A549 (cell line): ENCODE measurements around the gene ASB16. TPM values are rescaled to one million over a fixed set of nuclear protein-coding genes. Genes with fewer than 3 reads are reported as not detected.
A peak's percentile ranks its signal among the peaks of the same experiment; 100 is the strongest.

Experiments used
- ATAC-seq, 2 experiments: fragments of 200-7000 bp in 1 of 2; fragments of >200 bp in 1 of 2; cut with Nextera tagmentation in 1 of 2; cut with Tn5 transposase in 1 of 2; 3 replicates each; pipeline versions ENCODE4 v1.8.0 to v1.9.1; 2018 to 2020; ENCODE audit warnings: mild to moderate bottlenecking in 1 of 2, moderate library complexity in 1 of 2
- CTCF ChIA-PET: fragments of 300-600 bp; sonication (Branson Sonifier 250); formaldehyde crosslinking; extraction: SDS; loops from one replicate; lab custom pipeline; 2021; ENCODE audit warnings: antibody characterized with exemption, inconsistent platforms; lab: Yijun Ruan, JAX
- POLR2A ChIA-PET: fragments of 350-600 bp; formaldehyde crosslinking; extraction: SDS; loops from one replicate; lab custom pipeline; 2021; ENCODE audit warnings: antibody characterized with exemption, inconsistent platforms; lab: Yijun Ruan, JAX
- DNase-seq, 2 experiments: peaks; one replicate each; pipeline versions ENCODE4 v3.0.0 to v3.0.0-alpha.2; 2011 to 2016; ENCODE audit warnings: low read depth in 1 of 2, low spot score in 1 of 2
- FAIRE-seq: peaks from 2 replicates; lab custom pipeline; 2011; peaks lifted over from hg19 to GRCh38; lab: Jason Lieb, UNC
- H3K27ac ChIP-seq, 2 experiments: fragments of >200 bp; sonication (Bioruptor Twin); formaldehyde crosslinking; 3 replicates each; pipeline ENCODE4 v1.5.1; 2016 to 2017
- H3K4me1 ChIP-seq: fragments of >200 bp; sonication (Bioruptor Twin); formaldehyde crosslinking; 3 replicates; pipeline ENCODE4 v1.6.1; 2016
- H3K4me2 ChIP-seq: fragments of >200 bp; sonication (Bioruptor Twin); formaldehyde crosslinking; 3 replicates; pipeline ENCODE4 v1.6.1; 2016
- H3K4me3 ChIP-seq: fragments of >200 bp; sonication (Bioruptor Twin); formaldehyde crosslinking; 3 replicates; pipeline ENCODE4 v1.5.1; 2016
- H3K9me3 ChIP-seq: fragments of >200 bp; sonication (Bioruptor Twin); formaldehyde crosslinking; 3 replicates; pipeline ENCODE4 v1.6.1; 2016
- BHLHE40 ChIP-seq: IDR thresholded peaks from 2 replicates; pipeline ENCODE4 v1.6.1; 2012; ENCODE audit warnings: low read depth, low read length, inconsistent platforms
- CBX2 ChIP-seq: fragments of 200-600 bp; sonication (generic); IDR thresholded peaks from 2 replicates; pipeline ENCODE4 v1.6.1; 2016; ENCODE audit warnings: low read depth, mild to moderate bottlenecking, borderline replicate concordance
- CBX8 ChIP-seq: fragments of 200-600 bp; sonication (generic); IDR thresholded peaks from 2 replicates; pipeline ENCODE4 v1.6.1; 2016
- EHF ChIP-seq: fragments of 250-450 bp; sonication (Bioruptor Pico); IDR thresholded peaks from 2 replicates; pipeline ENCODE4 v1.5.0; 2020; ENCODE audit warnings: mild to moderate bottlenecking
- EHMT2 ChIP-seq: fragments of 200-600 bp; sonication (generic); IDR thresholded peaks from 2 replicates; pipeline ENCODE4 v1.6.1; 2016; ENCODE audit warnings: antibody characterized with exemption, low read depth, mild to moderate bottlenecking, moderate library complexity
- FOSB ChIP-seq: fragments of 250-450 bp; sonication (Bioruptor Pico); IDR thresholded peaks from 2 replicates; pipeline ENCODE4 v1.5.0; 2020; ENCODE audit warnings: mild to moderate bottlenecking, moderate library complexity
- GATA3 ChIP-seq: IDR thresholded peaks from 2 replicates; pipeline ENCODE4 v1.6.1; 2012; ENCODE audit warnings: borderline replicate concordance
- HDAC2 ChIP-seq: fragments of 200-600 bp; sonication (generic); IDR thresholded peaks from 2 replicates; pipeline ENCODE4 v1.6.1; 2016
- HES2 ChIP-seq: fragments of >200 bp; sonication (Bioruptor Twin); formaldehyde crosslinking; IDR thresholded peaks from 2 replicates; pipeline ENCODE4 v1.6.1; 2016
- HEYL ChIP-seq: fragments of 250-450 bp; sonication (Bioruptor Pico); IDR thresholded peaks from 2 replicates; pipeline ENCODE4 v1.8.0; 2021; ENCODE audit warnings: mild to moderate bottlenecking, moderate library complexity
- HOXB5 ChIP-seq: fragments of 250-450 bp; sonication (Bioruptor Pico); IDR thresholded peaks from 2 replicates; pipeline ENCODE4 v1.5.0; 2020; ENCODE audit warnings: mild to moderate bottlenecking, moderate library complexity
- JUN ChIP-seq, 2 experiments: fragments of >200 bp; sonication (Bioruptor Twin); formaldehyde crosslinking; IDR thresholded peaks; 2 replicates in 1 of 2; 3 replicates in 1 of 2; pipeline ENCODE4 v1.6.1; 2016 to 2017
- KDM1A ChIP-seq: fragments of 200-600 bp; sonication (generic); IDR thresholded peaks from 2 replicates; pipeline ENCODE4 v1.6.1; 2016; ENCODE audit warnings: low read depth, mild to moderate bottlenecking
- KDM5A ChIP-seq: fragments of 200-600 bp; sonication (generic); IDR thresholded peaks from 2 replicates; pipeline ENCODE4 v1.6.1; 2016; ENCODE audit warnings: antibody characterized with exemption, mild to moderate bottlenecking
- MYC ChIP-seq: IDR thresholded peaks from 2 replicates; pipeline ENCODE4 v1.6.1; 2012; ENCODE audit warnings: mild to moderate bottlenecking, inconsistent platforms, low read length, improper control_type of control experiment, borderline replicate concordance
- POLR2A ChIP-seq: IDR thresholded peaks from 2 replicates; pipeline ENCODE4 v1.6.1; 2012; ENCODE audit warnings: mild to moderate bottlenecking, low read length
- RCOR1 ChIP-seq: fragments of 150-350 bp; IDR thresholded peaks from 2 replicates; pipeline ENCODE4 v1.6.1; 2014; ENCODE audit warnings: antibody characterized with exemption, low read length, low read depth
- RFX5 ChIP-seq: fragments of 450-650 bp; IDR thresholded peaks from 2 replicates; pipeline ENCODE4 v1.7.1; 2014; ENCODE audit warnings: antibody characterized with exemption, mild to moderate bottlenecking, moderate library complexity
- RNF2 ChIP-seq: fragments of 200-600 bp; sonication (generic); IDR thresholded peaks from 2 replicates; pipeline ENCODE4 v1.6.1; 2016; ENCODE audit warnings: low read depth, mild to moderate bottlenecking, antibody characterized with exemption, moderate library complexity, borderline replicate concordance
- USF2 ChIP-seq: fragments of 450-650 bp; IDR thresholded peaks from 2 replicates; pipeline ENCODE4 v1.6.1; 2014; ENCODE audit warnings: antibody characterized with exemption
- ZC3H11A ChIP-seq: fragments of 450-650 bp; IDR thresholded peaks from 2 replicates; pipeline ENCODE4 v1.6.1; 2014; ENCODE audit warnings: antibody characterized with exemption, mild to moderate bottlenecking
- WGBS: methylation state at CpG from one replicate; pipeline ENCODE4 v1.1.6; 2017; ENCODE audit errors: missing lambda C conversion rate; 5-methylcytosine and 5-hydroxymethylcytosine counted together
- polyA plus RNA-seq, 4 experiments: library from polyadenylated mRNA; depleted of rRNA in 3 of 4; stranded (reverse); fragments of >200 nt; fragmentation: RNase III in 1 of 4; extraction: RNeasy Plus Mini Kit Qiagen cat#74134 plus additional on column Dnase treatment in 1 of 4; gene quantifications; 2 replicates in 3 of 4; 3 replicates in 1 of 4; pipeline ENCODE4 v1.2.3, GENCODE V29; 2011 to 2017
- TF ChIP-seq, protein P1 (sequence below): fragments of >200 bp; sonication (Bioruptor Twin); formaldehyde crosslinking; IDR thresholded peaks from 3 replicates; pipeline ENCODE4 v1.5.1; 2016
- TF ChIP-seq, protein P2 (sequence below): IDR thresholded peaks from 2 replicates; pipeline ENCODE4 v1.6.1; 2012
- TF ChIP-seq, protein P3 (sequence below): IDR thresholded peaks from 2 replicates; pipeline ENCODE4 v1.6.1; 2012
- TF ChIP-seq, protein P4 (sequence below): fragments of 150-350 bp; IDR thresholded peaks from 2 replicates; pipeline ENCODE4 v1.6.1; 2014; ENCODE audit warnings: low read depth, mild to moderate bottlenecking, low read length

The ASB16 gene
- polyA plus RNA-seq, 2 of the 4 experiments (the other 2 are of a cell fraction) = 0.15 TPM; not detected in 1

GRCh38 chr17:44220213-44221083 lies 49.9 kb downstream of the ASB16 start:
- no peak for TF ChIP-seq EHMT2
- TF ChIP-seq, protein P1, sequence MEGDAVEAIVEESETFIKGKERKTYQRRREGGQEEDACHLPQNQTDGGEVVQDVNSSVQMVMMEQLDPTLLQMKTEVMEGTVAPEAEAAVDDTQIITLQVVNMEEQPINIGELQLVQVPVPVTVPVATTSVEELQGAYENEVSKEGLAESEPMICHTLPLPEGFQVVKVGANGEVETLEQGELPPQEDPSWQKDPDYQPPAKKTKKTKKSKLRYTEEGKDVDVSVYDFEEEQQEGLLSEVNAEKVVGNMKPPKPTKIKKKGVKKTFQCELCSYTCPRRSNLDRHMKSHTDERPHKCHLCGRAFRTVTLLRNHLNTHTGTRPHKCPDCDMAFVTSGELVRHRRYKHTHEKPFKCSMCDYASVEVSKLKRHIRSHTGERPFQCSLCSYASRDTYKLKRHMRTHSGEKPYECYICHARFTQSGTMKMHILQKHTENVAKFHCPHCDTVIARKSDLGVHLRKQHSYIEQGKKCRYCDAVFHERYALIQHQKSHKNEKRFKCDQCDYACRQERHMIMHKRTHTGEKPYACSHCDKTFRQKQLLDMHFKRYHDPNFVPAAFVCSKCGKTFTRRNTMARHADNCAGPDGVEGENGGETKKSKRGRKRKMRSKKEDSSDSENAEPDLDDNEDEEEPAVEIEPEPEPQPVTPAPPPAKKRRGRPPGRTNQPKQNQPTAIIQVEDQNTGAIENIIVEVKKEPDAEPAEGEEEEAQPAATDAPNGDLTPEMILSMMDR = 0 out of 3 replicates have a peak, but pooled peaks have one; percentile 18
- no peak for TF ChIP-seq USF2
- TF ChIP-seq JUN (IDR thresholded peaks at IDR 0.05) = peak; percentile 6 to 56; a peak in 3 of 5 replicates
- TF ChIP-seq HDAC2 = peak; percentile 85
- TF ChIP-seq CBX2 = no peak
- peak; percentile 86; the same call in 1 of the 2 replicates for TF ChIP-seq RNF2
- TF ChIP-seq POLR2A = peak; percentile 50
- TF ChIP-seq, protein P2, sequence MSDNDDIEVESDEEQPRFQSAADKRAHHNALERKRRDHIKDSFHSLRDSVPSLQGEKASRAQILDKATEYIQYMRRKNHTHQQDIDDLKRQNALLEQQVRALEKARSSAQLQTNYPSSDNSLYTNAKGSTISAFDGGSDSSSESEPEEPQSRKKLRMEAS = peak; percentile 70
- TF ChIP-seq MYC = no peak
- no peak for TF ChIP-seq BHLHE40
- TF ChIP-seq KDM1A = no peak
- TF ChIP-seq, protein P3, sequence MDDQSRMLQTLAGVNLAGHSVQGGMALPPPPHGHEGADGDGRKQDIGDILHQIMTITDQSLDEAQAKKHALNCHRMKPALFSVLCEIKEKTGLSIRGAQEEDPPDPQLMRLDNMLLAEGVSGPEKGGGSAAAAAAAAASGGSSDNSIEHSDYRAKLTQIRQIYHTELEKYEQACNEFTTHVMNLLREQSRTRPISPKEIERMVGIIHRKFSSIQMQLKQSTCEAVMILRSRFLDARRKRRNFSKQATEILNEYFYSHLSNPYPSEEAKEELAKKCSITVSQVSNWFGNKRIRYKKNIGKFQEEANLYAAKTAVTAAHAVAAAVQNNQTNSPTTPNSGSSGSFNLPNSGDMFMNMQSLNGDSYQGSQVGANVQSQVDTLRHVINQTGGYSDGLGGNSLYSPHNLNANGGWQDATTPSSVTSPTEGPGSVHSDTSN = peak; percentile 46
- no peak for TF ChIP-seq HOXB5 (CRISPR knock-in tag)
- Histone ChIP-seq H3K4me1 (peaks cover 29% of the 10 kb centered on the region), H3K9me3 (no peaks in the 10 kb centered on the region), H3K4me3 (peak overlapping the region; percentile 89), H3K27ac (peak overlapping the region; percentile 97 to 99), H3K4me2 (peak overlapping the region; percentile 86)
- peak in 1 of 2 experiments; percentile 64 for DNase-seq
- no peak for FAIRE-seq
- ChIA-PET CTCF (interaction anchor here (0.8 to 11.1 kb wide), 21 partner anchors 7 to 303 kb away, joined by 3 to 135 read pairs (median 5); partner anchors contain the start of genes GRN and SLC25A39), POLR2A (interaction anchor here (0.5 to 2.2 kb wide), 20 partner anchors 9 to 291 kb away, joined by 3 to 13 read pairs (median 4); partner anchors contain the start of genes FAM171A2, SLC25A39 and TMUB2)
- ATAC-seq = peak; percentile 22 to 43
- WGBS = under 1% methylated on average over 90 of the region's 108 CpGs

- H3K27ac ChIP-seq = peak overlapping the region; percentile 97 to 99
- 1% methylated on average over 54 of the region's 54 CpGs for WGBS
- CTCF ChIA-PET = interaction anchor here (0.8 to 11.1 kb wide), 30 partner anchors 8 to 302 kb away, joined by 3 to 135 read pairs (median 4); partner anchors contain the start of genes GRN, RUNDC3A and SLC25A39
- peak overlapping the region; percentile 89 for H3K4me3 ChIP-seq
- FAIRE-seq = no peak
- ATAC-seq = peak; percentile 31 to 74
- DNase-seq = peak; percentile 82 to 85
- H3K4me2 ChIP-seq = peak overlapping the region; percentile 86
- peaks cover 29% of the 10 kb centered on the region for H3K4me1 ChIP-seq
- no peaks in the 10 kb centered on the region for H3K9me3 ChIP-seq
- POLR2A ChIA-PET = interaction anchor here (0.6 to 2.2 kb wide), 24 partner anchors 10 to 402 kb away, joined by 3 to 20 read pairs (median 4); partner anchors contain the start of genes ATXN7L3, GRN, RUNDC3A and SLC25A39
- TF ChIP-seq, protein P4, sequence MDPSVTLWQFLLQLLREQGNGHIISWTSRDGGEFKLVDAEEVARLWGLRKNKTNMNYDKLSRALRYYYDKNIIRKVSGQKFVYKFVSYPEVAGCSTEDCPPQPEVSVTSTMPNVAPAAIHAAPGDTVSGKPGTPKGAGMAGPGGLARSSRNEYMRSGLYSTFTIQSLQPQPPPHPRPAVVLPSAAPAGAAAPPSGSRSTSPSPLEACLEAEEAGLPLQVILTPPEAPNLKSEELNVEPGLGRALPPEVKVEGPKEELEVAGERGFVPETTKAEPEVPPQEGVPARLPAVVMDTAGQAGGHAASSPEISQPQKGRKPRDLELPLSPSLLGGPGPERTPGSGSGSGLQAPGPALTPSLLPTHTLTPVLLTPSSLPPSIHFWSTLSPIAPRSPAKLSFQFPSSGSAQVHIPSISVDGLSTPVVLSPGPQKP = no peak
- TF ChIP-seq EHF (no peak), HEYL (CRISPR knock-in tag) (no peak), GATA3 (no peak), USF2 (no peak), RFX5 (no peak), CBX8 (no peak), RCOR1 (no peak), HES2 (no peak), FOSB (no peak), ZC3H11A (no peak), MYC (no peak), KDM5A (no peak)
- TF ChIP-seq, protein P1 = no peak; the same call in 2 of the 3 replicates
Observed at GRCh38 chr17:44221084-44221861, 50.8 kb downstream of the ASB16 start.
